ENCODE data around the gene TMEM247.

DNA sequence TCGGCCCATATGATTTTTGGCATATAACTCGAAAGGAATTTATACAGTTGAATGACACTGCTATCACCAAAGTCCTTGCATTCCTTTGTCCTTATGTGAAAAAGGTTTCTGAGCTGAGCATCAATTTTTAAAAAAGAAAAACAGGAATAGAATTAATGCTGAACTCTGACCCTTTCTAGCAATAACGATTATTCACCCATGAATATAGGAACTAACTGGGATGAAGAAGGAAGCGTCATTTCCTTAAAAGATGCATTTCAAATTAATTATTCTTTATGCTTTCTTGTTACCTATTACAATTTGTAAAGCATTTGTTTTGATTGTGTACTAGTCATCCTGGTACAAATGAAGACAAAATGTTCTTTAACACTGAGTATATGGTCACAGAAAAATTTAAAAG is 19.3 kb downstream of the TMEM247 start:
- TF ChIP-seq POLR2A (IDR thresholded peaks at IDR 0.05) = no peak
- no peak for TF ChIP-seq POLR2AphosphoS5 (IDR thresholded peaks at IDR 0.05)
